Neural cell (in vitro differentiated cells): Measurements from ENCODE around the gene KRT35. TPM values are rescaled to one million over a fixed set of nuclear protein-coding genes. Genes with fewer than 3 reads are reported as not detected.

Experiments used
- H2AFZ ChIP-seq: fragments of 200-600, 300-800 bp; sonication (generic), shearing (Covaris generic); 2 replicates; pipeline ENCODE4 v1.6.0; 2014; ENCODE audit warnings: low read depth, mild to moderate bottlenecking, antibody characterized with exemption, low read length, moderate library complexity
- H3F3A ChIP-seq: fragments of 200-600 bp; shearing (Covaris generic); 2 replicates; pipeline ENCODE4 v1.6.1; 2016; ENCODE audit warnings: mild to moderate bottlenecking, moderate library complexity, mixed read lengths, antibody characterized with exemption, low read length; ENCODE audit not compliant: insufficient read depth, poor library complexity, severe bottlenecking
- H3K27ac ChIP-seq: fragments of 200-600, 300-800 bp; sonication (generic), shearing (Covaris generic); 2 replicates; pipeline ENCODE4 v1.5.1; 2014; ENCODE audit warnings: mild to moderate bottlenecking, low read length, moderate library complexity
- H3K27me3 ChIP-seq: fragments of 300-800, 200-600 bp; sonication (generic), shearing (Covaris generic); 2 replicates; pipeline ENCODE4 v1.6.0; 2014; ENCODE audit warnings: mild to moderate bottlenecking, low read depth, low read length, moderate library complexity; ENCODE audit not compliant: insufficient read depth
- H3K36me3 ChIP-seq: fragments of 300-800, 200-600 bp; sonication (generic), shearing (Covaris generic); 2 replicates; pipeline ENCODE4 v1.5.1; 2014; ENCODE audit warnings: mild to moderate bottlenecking, antibody characterized with exemption, low read length, moderate library complexity; ENCODE audit not compliant: insufficient read depth
- H3K4me2 ChIP-seq: fragments of 300-800, 200-600 bp; sonication (generic), shearing (Covaris generic); 2 replicates; pipeline ENCODE4 v1.6.0; 2014; ENCODE audit warnings: mild to moderate bottlenecking, low read length
- H3K4me3 ChIP-seq: fragments of 300-800, 200-600 bp; sonication (generic), shearing (Covaris generic); 2 replicates; pipeline ENCODE4 v1.5.1; 2014; ENCODE audit warnings: mild to moderate bottlenecking, low read length, moderate library complexity
- H3K79me2 ChIP-seq: fragments of 200-600 bp; shearing (Covaris generic); replicated peaks from 2 replicates; pipeline ENCODE4 v1.6.0; 2014; ENCODE audit warnings: mild to moderate bottlenecking, low read length, moderate library complexity; ENCODE audit not compliant: insufficient read depth
- H3K9ac ChIP-seq: fragments of 300-800, 200-600 bp; sonication (generic), shearing (Covaris generic); 2 replicates; pipeline ENCODE4 v1.6.1; 2016; ENCODE audit warnings: mild to moderate bottlenecking, low read length, mixed read lengths
- H3K9me2 ChIP-seq: fragments of 200-600 bp; shearing (Covaris generic); 2 replicates; pipeline ENCODE4 v1.6.1; 2016; ENCODE audit warnings: mild to moderate bottlenecking, low read length, mixed read lengths; ENCODE audit not compliant: insufficient read depth
- H3K9me3 ChIP-seq: fragments of 200-600, 300-800 bp; sonication (generic), shearing (Covaris generic); 2 replicates; pipeline ENCODE4 v1.6.1; 2016; ENCODE audit warnings: mild to moderate bottlenecking, mixed run types, low read length, moderate library complexity, mixed read lengths
- H4K20me1 ChIP-seq: fragments of 200-600 bp; shearing (Covaris generic); 2 replicates; pipeline ENCODE4 v1.6.1; 2016; ENCODE audit warnings: mild to moderate bottlenecking, mixed run types; ENCODE audit not compliant: insufficient read depth
- EP300 ChIP-seq: fragments of 450-650 bp; conservative IDR thresholded peaks from 2 replicates; pipeline ENCODE4 v1.6.1; 2014; ENCODE audit warnings: antibody characterized with exemption, mild to moderate bottlenecking, moderate library complexity; ENCODE audit not compliant: poor library complexity, severe bottlenecking
- MXI1 ChIP-seq: fragments of 450-650 bp; conservative IDR thresholded peaks from 2 replicates; pipeline ENCODE4 v1.6.1; 2014; ENCODE audit warnings: antibody characterized with exemption, mild to moderate bottlenecking; ENCODE audit not compliant: poor library complexity, severe bottlenecking
- POLR2AphosphoS5 ChIP-seq: IDR thresholded peaks from 2 replicates; pipeline ENCODE4 v1.6.1; 2012
- RAD21 ChIP-seq: fragments of 450-650 bp; conservative IDR thresholded peaks from 2 replicates; pipeline ENCODE4 v1.6.1; 2014; ENCODE audit warnings: antibody characterized with exemption, mild to moderate bottlenecking, moderate library complexity
- SMC3 ChIP-seq: fragments of 450-650 bp; conservative IDR thresholded peaks from 2 replicates; pipeline ENCODE4 v1.6.1; 2014; ENCODE audit warnings: antibody characterized with exemption, mild to moderate bottlenecking, moderate library complexity; ENCODE audit not compliant: poor library complexity
- TAF1 ChIP-seq: IDR thresholded peaks from 2 replicates; pipeline ENCODE4 v1.6.1; 2012; ENCODE audit warnings: low read depth
- polyA plus RNA-seq: library from polyadenylated mRNA; depleted of rRNA; stranded (reverse); fragments of >200 nt; gene quantifications from 2 replicates; pipeline ENCODE4 v1.2.3, GENCODE V29; 2014
- TF ChIP-seq, protein P1 (sequence below): fragments of 450-650 bp; IDR thresholded peaks from 2 replicates; pipeline ENCODE4 v1.5.1; 2014; ENCODE audit warnings: antibody characterized with exemption, mild to moderate bottlenecking, moderate library complexity; ENCODE audit not compliant: poor library complexity, severe bottlenecking
- TF ChIP-seq, protein P2 (sequence below): IDR thresholded peaks from 2 replicates; pipeline ENCODE4 v1.6.1; 2012; ENCODE audit warnings: borderline replicate concordance

KRT35 gene
- polyA plus RNA-seq, 1 donor from 2014 or later = not detected

DNA sequence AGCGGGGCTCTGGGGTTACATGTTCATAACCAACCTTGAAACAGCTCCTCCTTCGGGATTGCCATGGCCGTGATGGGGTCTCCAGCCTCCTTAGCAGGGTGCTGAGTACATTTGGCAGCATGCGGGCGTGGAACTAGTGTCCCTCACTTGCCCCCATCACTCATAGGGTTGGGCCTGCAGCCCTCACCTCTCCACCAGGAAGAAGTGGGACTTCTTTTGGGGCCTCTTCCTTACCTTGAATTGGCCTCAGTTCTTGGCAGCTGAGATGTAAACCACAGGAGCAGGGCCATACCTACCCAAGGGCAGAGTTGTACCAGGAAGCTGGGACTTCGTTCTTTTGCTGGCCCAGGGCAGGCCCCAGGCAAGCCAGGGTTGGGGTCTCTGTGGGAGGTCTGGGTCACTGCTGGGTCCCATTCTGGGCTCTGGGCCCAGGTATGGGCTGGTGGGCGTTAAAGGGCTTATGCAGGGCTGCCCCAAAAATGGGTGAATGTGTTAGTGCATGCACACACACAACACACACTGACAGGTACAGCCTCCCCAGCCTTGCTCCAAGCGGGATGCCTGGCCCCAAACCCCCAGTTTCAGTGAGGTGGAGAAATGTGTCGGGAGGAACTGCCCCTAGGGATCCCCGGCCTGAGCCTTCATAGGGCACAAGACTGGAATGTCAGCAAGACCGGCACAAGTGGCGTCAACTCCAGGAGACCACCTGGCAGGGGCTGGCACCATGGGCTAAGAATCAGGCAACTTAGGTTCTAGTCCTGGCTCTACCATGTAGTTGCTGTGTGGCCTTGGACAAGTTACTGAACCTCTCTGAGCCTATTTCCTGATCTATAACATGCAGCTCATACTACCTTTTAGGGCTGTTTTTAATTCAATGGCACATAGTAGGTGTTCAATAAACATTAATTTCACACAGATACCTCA lies 41.6 kb upstream of the KRT35 start:
- no peaks in the 10 kb centered on the region for H3K79me2 ChIP-seq
- TF ChIP-seq RAD21 (no peak), SMC3 (no peak), MXI1 (no peak)
- TF ChIP-seq, protein P1, sequence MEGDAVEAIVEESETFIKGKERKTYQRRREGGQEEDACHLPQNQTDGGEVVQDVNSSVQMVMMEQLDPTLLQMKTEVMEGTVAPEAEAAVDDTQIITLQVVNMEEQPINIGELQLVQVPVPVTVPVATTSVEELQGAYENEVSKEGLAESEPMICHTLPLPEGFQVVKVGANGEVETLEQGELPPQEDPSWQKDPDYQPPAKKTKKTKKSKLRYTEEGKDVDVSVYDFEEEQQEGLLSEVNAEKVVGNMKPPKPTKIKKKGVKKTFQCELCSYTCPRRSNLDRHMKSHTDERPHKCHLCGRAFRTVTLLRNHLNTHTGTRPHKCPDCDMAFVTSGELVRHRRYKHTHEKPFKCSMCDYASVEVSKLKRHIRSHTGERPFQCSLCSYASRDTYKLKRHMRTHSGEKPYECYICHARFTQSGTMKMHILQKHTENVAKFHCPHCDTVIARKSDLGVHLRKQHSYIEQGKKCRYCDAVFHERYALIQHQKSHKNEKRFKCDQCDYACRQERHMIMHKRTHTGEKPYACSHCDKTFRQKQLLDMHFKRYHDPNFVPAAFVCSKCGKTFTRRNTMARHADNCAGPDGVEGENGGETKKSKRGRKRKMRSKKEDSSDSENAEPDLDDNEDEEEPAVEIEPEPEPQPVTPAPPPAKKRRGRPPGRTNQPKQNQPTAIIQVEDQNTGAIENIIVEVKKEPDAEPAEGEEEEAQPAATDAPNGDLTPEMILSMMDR = no peak
- no peaks in the 10 kb centered on the region for H4K20me1 ChIP-seq
- no peaks in the 10 kb centered on the region for H3K9me2 ChIP-seq
- no peaks in the 10 kb centered on the region for H3K9me3 ChIP-seq
- H3K4me3 ChIP-seq = no peak overlapping the region
- no peak overlapping the region for H3K27ac ChIP-seq
- H3K27me3 ChIP-seq = peaks cover 10% of the 10 kb centered on the region
- H3F3A ChIP-seq = no peaks in the 10 kb centered on the region
- H3K36me3 ChIP-seq = no peaks in the 10 kb centered on the region
- H2AFZ ChIP-seq = no peak overlapping the region
- H3K9ac ChIP-seq = no peak overlapping the region
- H3K4me2 ChIP-seq = no peak overlapping the region

DNA sequence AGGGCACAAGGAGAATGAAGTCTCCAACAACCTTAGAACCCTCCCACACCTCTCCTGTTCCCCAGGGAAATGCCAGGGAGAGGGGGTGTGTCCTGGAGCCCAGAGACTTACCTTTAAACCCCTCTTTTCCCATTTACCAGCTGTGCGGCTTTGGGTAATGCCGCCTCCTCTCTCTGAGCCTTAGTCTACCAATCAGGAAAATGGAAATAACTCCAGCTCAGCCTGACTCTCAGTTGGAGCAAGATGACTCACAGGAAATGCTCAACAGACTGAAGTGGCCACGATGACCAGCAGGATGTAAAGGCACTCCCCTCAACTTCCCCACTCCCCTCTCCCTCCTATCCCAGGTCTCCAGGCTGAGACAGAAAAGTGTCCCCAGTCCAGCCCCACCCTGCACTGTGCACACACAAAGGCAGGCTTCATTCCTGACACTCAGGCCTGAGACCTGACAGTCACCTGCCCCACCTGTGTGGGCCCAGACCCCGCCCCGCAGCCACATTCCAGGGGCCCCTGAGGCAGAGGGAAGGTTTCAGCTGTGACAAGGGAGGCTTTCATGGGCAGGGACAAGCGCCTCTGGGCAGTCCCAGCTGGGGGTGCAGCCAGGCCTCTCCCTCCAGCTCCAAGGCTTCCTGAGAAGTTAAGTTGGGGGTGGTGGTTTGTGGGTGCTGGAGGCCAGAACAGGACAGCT lies 40.8 kb upstream of the KRT35 start:
- Histone ChIP-seq H3K9me3 (no peaks in the 10 kb centered on the region), H3K79me2 (no peaks in the 10 kb centered on the region), H2AFZ (no peak overlapping the region), H3K9me2 (no peaks in the 10 kb centered on the region), H3K27ac (no peak overlapping the region), H3K9ac (no peak overlapping the region), H3K27me3 (peaks cover 2% of the 10 kb centered on the region), H4K20me1 (no peaks in the 10 kb centered on the region), H3F3A (no peaks in the 10 kb centered on the region), H3K36me3 (no peaks in the 10 kb centered on the region), H3K4me2 (no peak overlapping the region), H3K4me3 (no peak overlapping the region)
- TF ChIP-seq POLR2AphosphoS5 (no peak), TAF1 (no peak), RAD21 (no peak), SMC3 (no peak), MXI1 (no peak), EP300 (no peak)
- TF ChIP-seq, protein P2, sequence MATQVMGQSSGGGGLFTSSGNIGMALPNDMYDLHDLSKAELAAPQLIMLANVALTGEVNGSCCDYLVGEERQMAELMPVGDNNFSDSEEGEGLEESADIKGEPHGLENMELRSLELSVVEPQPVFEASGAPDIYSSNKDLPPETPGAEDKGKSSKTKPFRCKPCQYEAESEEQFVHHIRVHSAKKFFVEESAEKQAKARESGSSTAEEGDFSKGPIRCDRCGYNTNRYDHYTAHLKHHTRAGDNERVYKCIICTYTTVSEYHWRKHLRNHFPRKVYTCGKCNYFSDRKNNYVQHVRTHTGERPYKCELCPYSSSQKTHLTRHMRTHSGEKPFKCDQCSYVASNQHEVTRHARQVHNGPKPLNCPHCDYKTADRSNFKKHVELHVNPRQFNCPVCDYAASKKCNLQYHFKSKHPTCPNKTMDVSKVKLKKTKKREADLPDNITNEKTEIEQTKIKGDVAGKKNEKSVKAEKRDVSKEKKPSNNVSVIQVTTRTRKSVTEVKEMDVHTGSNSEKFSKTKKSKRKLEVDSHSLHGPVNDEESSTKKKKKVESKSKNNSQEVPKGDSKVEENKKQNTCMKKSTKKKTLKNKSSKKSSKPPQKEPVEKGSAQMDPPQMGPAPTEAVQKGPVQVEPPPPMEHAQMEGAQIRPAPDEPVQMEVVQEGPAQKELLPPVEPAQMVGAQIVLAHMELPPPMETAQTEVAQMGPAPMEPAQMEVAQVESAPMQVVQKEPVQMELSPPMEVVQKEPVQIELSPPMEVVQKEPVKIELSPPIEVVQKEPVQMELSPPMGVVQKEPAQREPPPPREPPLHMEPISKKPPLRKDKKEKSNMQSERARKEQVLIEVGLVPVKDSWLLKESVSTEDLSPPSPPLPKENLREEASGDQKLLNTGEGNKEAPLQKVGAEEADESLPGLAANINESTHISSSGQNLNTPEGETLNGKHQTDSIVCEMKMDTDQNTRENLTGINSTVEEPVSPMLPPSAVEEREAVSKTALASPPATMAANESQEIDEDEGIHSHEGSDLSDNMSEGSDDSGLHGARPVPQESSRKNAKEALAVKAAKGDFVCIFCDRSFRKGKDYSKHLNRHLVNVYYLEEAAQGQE = no peak
- TF ChIP-seq, protein P1 = no peak
